ENCODE data around the gene UBA52.

Gene UBA52

DNA sequence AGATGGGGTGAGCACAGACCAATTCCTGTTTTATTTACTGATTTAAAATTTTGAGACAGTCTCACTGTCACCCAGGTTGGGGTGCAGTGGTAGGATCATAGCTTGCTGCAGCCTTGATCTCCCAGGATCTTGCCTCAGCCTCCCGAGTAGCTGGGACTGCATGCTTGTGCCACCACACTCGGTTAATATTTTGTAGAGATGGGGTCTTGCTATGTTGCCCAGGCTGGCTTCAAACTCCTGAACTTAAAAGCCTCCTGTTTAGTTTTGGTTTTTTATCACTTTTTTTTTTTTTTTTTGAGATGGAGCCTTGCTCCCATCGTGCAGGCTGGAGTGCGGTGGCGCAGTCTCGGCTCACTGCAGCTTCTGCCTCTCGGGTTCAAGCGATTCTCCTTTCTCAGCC lies 4.7 kb downstream of the UBA52 start:
- no peak for DNase-seq (ENCODE audit: extremely low spot score)
- POLR2A ChIA-PET = interaction anchor here (2.1 kb wide), 1 partner anchor 12 kb away, joined by 11 read pairs; the partner anchor contains the start of gene REX1BD
- TF ChIP-seq FOXK2 (IDR thresholded peaks at IDR 0.05) (no peak), ZNF384 (IDR thresholded peaks at IDR 0.05) (no peak)
- CTCF ChIA-PET = no interaction called here

DNA sequence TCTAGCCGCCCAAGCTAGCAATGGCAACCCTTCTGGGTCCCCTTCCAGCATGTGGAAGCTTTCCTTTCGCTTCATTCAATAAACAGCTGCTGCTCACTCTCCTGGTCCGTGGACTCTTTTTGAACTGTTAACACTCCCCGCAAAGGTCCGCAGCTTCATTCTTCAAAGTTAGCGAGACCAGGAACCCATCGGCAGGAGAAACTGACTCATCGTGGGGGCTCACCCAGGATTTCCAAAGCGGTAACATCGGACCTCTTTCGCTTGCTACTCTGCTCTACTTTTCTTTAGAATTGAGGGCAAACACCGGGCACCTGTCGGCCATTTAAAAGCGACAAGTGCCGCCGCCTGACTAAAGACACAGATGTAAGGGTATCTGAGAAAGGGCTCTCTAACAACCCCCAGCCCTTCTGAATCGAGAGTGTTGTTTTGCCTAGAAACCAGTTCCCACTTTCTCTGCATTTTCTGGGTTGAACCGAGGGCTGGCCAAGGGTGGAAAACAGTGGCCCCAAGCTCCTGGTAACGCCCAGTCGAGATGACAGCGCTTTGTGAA lies 5.8 kb downstream of the UBA52 start:
- TF ChIP-seq NFRKB (IDR thresholded peaks at IDR 0.05) = no peak
- no peak for TF ChIP-seq ZNF384 (IDR thresholded peaks at IDR 0.05)
- no peak for TF ChIP-seq ELF4 (IDR thresholded peaks at IDR 0.05)
- TF ChIP-seq FOXK2 (IDR thresholded peaks at IDR 0.05) = no peak
- no peak for TF ChIP-seq TARDBP (IDR thresholded peaks at IDR 0.05)
- no peak for TF ChIP-seq CTBP1 (IDR thresholded peaks at IDR 0.05; ENCODE audit: borderline replicate concordance)
- no peak for TF ChIP-seq FOXM1 (IDR thresholded peaks at IDR 0.05; ENCODE audit: borderline replicate concordance)
- no peak for TF ChIP-seq ARNT (IDR thresholded peaks at IDR 0.05)
- TF ChIP-seq FOXA1 (IDR thresholded peaks at IDR 0.05) = no peak
- no peak for TF ChIP-seq HDGF (IDR thresholded peaks at IDR 0.05; ENCODE audit: borderline replicate concordance)
- TF ChIP-seq, protein P1, sequence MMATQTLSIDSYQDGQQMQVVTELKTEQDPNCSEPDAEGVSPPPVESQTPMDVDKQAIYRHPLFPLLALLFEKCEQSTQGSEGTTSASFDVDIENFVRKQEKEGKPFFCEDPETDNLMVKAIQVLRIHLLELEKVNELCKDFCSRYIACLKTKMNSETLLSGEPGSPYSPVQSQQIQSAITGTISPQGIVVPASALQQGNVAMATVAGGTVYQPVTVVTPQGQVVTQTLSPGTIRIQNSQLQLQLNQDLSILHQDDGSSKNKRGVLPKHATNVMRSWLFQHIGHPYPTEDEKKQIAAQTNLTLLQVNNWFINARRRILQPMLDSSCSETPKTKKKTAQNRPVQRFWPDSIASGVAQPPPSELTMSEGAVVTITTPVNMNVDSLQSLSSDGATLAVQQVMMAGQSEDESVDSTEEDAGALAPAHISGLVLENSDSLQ (IDR thresholded peaks at IDR 0.05) = no peak
- TF ChIP-seq L3MBTL2 (conservative IDR thresholded peaks at IDR 0.05) = no peak
- no peak for TF ChIP-seq SP1 (IDR thresholded peaks at IDR 0.05)
- no peak for TF ChIP-seq LEF1 (IDR thresholded peaks at IDR 0.05; ENCODE audit: borderline replicate concordance)
- ChIA-PET CTCF (no interaction called here), POLR2A (interaction anchor here (2.1 kb wide), 1 partner anchor 11 kb away, joined by 11 read pairs; the partner anchor contains the start of gene REX1BD)
- no peak for DNase-seq (ENCODE audit: extremely low spot score)

DNA sequence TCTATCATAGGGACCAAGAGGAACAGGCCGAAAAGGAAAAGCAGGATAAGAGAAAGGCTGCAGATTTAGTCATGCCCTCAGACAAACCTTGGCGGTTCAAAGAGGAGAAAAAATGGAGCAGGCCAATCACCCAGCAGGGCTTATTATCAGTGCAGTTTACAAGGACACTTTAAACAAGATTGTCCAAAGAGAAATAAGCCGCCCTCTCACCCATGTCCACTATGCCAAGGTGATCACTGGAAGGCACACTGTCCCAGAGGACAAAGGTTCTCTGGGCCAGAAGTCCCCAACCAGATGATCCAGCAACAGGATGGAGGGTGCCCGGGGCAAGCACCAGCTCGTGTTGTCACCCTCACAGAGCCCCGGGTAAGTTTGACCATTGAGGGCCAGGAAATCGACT lies 8.7 kb downstream of the UBA52 start:
- ChIA-PET POLR2A (interaction anchor here (0.9 to 2.3 kb wide), 3 partner anchors 9 to 102 kb away, joined by 3 to 14 read pairs (median 4); partner anchors contain the start of gene UBA52), CTCF (interaction anchor here (1.3 kb wide), 1 partner anchor 9 kb away, joined by 7 read pairs; the partner anchor contains the start of gene REX1BD)
- no peak for DNase-seq (ENCODE audit: extremely low spot score)
- TF ChIP-seq ZNF384 (IDR thresholded peaks at IDR 0.05) = no peak
- no peak for TF ChIP-seq SP1 (IDR thresholded peaks at IDR 0.05)
- no peak for TF ChIP-seq FOXK2 (IDR thresholded peaks at IDR 0.05)
- no peak for TF ChIP-seq TARDBP (IDR thresholded peaks at IDR 0.05)
- no peak for TF ChIP-seq L3MBTL2 (conservative IDR thresholded peaks at IDR 0.05)
- no peak for TF ChIP-seq SUZ12 (IDR thresholded peaks at IDR 0.05)
- no peak for TF ChIP-seq BHLHE40 (IDR thresholded peaks at IDR 0.05; ENCODE audit: borderline replicate concordance)
- no peak for TF ChIP-seq ELF4 (IDR thresholded peaks at IDR 0.05)
- TF ChIP-seq FOXA1 (IDR thresholded peaks at IDR 0.05) = no peak
- no peak for TF ChIP-seq HDGF (IDR thresholded peaks at IDR 0.05; ENCODE audit: borderline replicate concordance)
- TF ChIP-seq NFRKB (IDR thresholded peaks at IDR 0.05) = no peak

DNA sequence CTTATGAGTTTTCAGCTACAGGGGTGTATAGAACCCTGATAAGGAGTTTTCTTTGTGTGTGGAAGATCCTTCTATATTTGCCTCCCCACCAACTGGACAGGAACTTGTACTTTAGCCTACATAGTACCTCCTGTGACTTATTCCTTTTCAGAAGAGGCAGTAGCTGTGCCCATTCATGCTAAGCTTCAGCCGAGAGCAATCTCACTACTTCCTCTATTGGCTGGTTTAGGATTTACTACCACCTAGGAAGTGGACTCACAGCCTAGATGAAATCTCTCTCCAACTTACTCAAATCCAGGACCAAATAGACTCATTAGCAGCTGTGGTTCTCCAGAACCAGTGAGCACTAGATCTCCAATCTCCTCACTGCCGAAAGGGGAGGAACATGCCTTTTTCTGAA lies 14.6 kb downstream of the UBA52 start:
- CTCF ChIA-PET = interaction anchor here (0.5 to 0.6 kb wide), 2 partner anchors 116 to 165 kb away, joined by 3 read pairs; no protein-coding TSS in a partner anchor
- POLR2A ChIA-PET = interaction anchor here (1.6 kb wide), 1 partner anchor 14 kb away, joined by 4 read pairs; no protein-coding TSS in a partner anchor
- TF ChIP-seq SUZ12 (IDR thresholded peaks at IDR 0.05) = no peak

DNA sequence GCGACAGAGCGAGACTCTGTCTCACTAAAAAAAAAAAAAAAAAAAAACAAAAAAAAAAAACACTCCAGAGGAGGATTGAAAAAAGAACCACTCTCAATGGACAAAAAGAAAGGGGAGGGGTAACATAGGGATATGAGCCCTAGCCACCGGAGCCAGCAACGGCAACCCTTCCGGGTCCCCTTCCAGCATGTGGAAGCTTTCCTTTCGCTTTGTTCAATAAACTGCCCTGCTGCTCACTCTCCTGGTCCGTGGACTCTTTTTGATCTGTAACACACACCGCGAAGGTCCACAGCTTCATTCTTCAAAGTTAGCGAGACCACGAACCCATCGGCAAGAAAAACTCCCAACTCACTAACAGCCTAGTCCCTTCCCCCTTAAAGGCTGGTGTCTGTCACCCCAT lies 15.9 kb downstream of the UBA52 start:
- POLR2A ChIA-PET = interaction anchor here (0.9 to 5.0 kb wide), 7 partner anchors 9 to 103 kb away, joined by 3 to 43 read pairs (median 7); partner anchors contain the start of genes KXD1 and UBA52
- CTCF ChIA-PET = interaction anchor here (0.9 to 3.6 kb wide), 5 partner anchors 15 to 259 kb away, joined by 4 to 16 read pairs (median 5); partner anchors contain the start of gene UBA52
- no peak for TF ChIP-seq ELF4 (IDR thresholded peaks at IDR 0.05)
- no peak for TF ChIP-seq FOXK2 (IDR thresholded peaks at IDR 0.05)
- TF ChIP-seq FOXM1 (IDR thresholded peaks at IDR 0.05; ENCODE audit: borderline replicate concordance) = no peak
- DNase-seq (ENCODE audit: extremely low spot score) = no peak

More for the DNA sequence above, 14.6 kb downstream of the UBA52 start:
- no peak for DNase-seq (ENCODE audit: extremely low spot score)

DNA sequence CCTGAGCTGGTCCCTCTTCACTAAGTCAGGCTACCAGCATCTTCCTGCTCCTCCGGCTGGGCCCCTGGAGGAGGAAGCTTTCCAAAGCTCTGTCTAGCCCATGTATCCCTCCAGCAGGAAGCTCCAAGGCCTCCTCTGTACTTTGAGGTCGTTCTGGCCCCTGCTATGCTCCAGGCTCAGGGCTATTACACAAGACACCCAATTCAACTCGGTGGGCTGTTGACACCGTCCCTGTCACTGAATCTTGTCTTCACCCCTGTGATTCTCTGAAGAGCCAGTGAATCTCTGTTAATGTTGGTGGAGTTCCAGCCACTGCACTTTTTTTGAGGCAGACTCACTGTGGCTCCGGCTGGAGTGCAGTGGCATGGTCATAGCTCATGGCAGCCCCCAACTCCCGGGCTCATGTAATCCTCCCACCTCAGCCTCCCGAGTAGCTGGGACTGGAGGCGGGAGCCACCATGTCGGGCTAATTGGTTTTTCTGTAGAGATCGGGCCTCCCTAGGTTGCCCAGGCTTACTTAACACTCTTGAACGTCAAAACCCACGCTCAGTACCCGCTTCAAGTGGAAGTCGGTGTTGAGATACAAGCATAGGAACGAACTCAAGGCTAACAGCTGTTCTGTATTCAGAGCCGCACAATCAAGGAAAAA lies 16.4 kb downstream of the UBA52 start:
- POLR2A ChIA-PET = interaction anchor here (0.9 to 5.0 kb wide), 9 partner anchors 9 to 253 kb away, joined by 3 to 43 read pairs (median 5); partner anchors contain the start of genes KXD1, UBA52 and UPF1
- CTCF ChIA-PET = interaction anchor here (0.6 to 3.6 kb wide), 6 partner anchors 16 to 259 kb away, joined by 4 to 16 read pairs (median 5); partner anchors contain the start of gene UBA52
- no peak for DNase-seq (ENCODE audit: extremely low spot score)
- TF ChIP-seq LEF1 (IDR thresholded peaks at IDR 0.05; ENCODE audit: borderline replicate concordance) (no peak), SP1 (IDR thresholded peaks at IDR 0.05) (no peak), L3MBTL2 (conservative IDR thresholded peaks at IDR 0.05) (peak; percentile 33)

DNA sequence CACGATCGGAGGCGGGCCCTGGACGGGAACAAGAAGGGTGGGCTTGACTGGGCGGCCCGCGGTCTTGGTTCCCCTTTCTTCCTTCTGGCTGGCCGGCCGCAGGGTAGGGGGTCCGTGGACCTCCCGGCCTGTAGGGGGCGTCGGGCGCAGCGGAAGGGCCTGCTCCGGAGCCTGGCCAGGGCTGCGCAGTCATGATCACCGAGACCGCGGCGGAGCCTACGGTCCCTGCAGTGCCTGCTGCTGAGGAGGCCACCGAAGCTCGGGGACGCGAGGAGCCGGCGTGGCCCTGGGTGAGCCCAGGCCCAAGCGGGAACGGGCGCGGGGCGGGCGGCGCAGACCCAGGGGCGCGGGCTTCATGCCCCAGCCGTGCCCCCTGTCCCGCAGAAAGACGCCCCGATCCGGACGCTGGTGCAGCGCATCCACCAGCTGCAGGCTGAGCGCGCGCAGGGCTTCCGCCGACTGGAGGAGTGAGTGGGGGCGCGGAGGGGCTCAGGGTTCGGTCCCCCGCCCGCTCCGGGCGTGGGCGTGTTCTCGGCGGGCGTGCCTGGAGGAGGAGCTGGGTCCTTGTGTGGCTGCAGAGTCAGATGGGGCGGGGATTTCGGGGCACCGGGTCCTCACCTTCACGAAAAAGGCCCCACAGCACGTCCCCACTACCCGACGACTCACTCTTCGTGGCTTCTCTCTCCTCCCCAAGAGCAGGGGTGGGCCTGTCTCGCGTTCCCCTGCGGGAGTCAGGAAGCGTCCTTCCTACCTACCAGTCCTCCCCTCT lies 17.1 kb downstream of the UBA52 start, which contains the start of gene REX1BD:
Gene REX1BD (plus strand): TSS at position 188 of the 769 bp plus-strand sequence. CDS start 4 bp downstream, at position 192.
- DNase-seq (ENCODE audit: extremely low spot score) = peak; percentile 77
- TF ChIP-seq CTBP1 (IDR thresholded peaks at IDR 0.05; ENCODE audit: borderline replicate concordance) (no peak; the same call in 1 of the 2 replicates), FOXM1 (IDR thresholded peaks at IDR 0.05; ENCODE audit: borderline replicate concordance) (peak; percentile 88), LEF1 (IDR thresholded peaks at IDR 0.05; ENCODE audit: borderline replicate concordance) (no peak)
- ChIA-PET POLR2A (interaction anchor here (0.7 to 5.0 kb wide), 18 partner anchors 8 to 330 kb away, joined by 3 to 43 read pairs (median 4); partner anchors contain the start of genes COPE, DDX49, ELL and KXD1), CTCF (interaction anchor here (0.5 to 3.6 kb wide), 13 partner anchors 9 to 258 kb away, joined by 3 to 16 read pairs (median 5); partner anchors contain the start of gene UBA52)

Data from HEK293T (cell line).